MG63 (cell line): Measurements from ENCODE around the gene MANEAL. TPM values are rescaled to one million over a fixed set of nuclear protein-coding genes. Genes with fewer than 3 reads are reported as not detected.
A peak's percentile ranks its signal among the peaks of the same experiment; 100 is the strongest.

Experiments used
- DNase-seq: peaks from one replicate; pipeline ENCODE4 v3.0.0-alpha.2; 2020
- H3K27me3 ChIP-seq: fragments of 250-450 bp; sonication (Bioruptor Pico); 2 replicates; pipeline ENCODE4 v1.5.1; 2020; ENCODE audit warnings: mild to moderate bottlenecking, moderate library complexity
- H3K36me3 ChIP-seq: fragments of 250-450 bp; sonication (Bioruptor Pico); 2 replicates; pipeline ENCODE4 v1.5.1; 2020; ENCODE audit warnings: mild to moderate bottlenecking, moderate library complexity
- H3K4me3 ChIP-seq: fragments of 250-450 bp; sonication (Bioruptor Pico); 2 replicates; pipeline ENCODE4 v1.5.1; 2020; ENCODE audit warnings: mild to moderate bottlenecking, moderate library complexity
- H3K9me3 ChIP-seq: fragments of 250-450 bp; sonication (Bioruptor Pico); 2 replicates; pipeline ENCODE4 v1.5.1; 2020; ENCODE audit warnings: mild to moderate bottlenecking, moderate library complexity
- total RNA-seq: library from RNA; depleted of rRNA; stranded (reverse); fragments of >200 nt; shearing (Covaris generic); gene quantifications from 2 replicates; pipeline ENCODE4 v1.2.3, GENCODE V29; 2014; ENCODE audit warnings: low replicate concordance

The MANEAL gene
- total RNA-seq, 1 experiment from 2014 or later, result 15.0 TPM

DNA sequence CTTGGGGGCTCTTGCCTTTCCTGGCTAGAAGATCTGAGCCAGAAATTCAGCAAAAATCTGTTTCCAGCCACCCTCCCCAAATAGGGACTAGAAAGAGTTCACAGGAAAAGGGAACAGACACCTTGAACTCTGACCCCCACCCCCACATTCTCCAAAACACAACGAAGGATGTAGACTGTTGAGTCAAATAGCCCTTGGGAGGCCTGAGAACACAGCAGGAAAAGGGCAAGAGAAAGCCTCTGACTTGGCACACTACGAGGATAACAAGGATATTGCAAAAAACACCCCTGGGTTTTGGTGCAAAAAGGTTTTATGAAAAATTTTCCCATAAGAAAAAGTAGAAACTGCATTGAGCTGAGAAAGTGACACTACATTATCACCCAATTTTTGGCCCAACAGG is 16.3 kb downstream of the MANEAL start:
- Histone ChIP-seq H3K36me3 (peaks cover 44% of the 10 kb centered on the region), H3K4me3 (no peak overlapping the region), H3K27me3 (no peaks in the 10 kb centered on the region), H3K9me3 (no peaks in the 10 kb centered on the region)
- DNase-seq, result no peak

DNA sequence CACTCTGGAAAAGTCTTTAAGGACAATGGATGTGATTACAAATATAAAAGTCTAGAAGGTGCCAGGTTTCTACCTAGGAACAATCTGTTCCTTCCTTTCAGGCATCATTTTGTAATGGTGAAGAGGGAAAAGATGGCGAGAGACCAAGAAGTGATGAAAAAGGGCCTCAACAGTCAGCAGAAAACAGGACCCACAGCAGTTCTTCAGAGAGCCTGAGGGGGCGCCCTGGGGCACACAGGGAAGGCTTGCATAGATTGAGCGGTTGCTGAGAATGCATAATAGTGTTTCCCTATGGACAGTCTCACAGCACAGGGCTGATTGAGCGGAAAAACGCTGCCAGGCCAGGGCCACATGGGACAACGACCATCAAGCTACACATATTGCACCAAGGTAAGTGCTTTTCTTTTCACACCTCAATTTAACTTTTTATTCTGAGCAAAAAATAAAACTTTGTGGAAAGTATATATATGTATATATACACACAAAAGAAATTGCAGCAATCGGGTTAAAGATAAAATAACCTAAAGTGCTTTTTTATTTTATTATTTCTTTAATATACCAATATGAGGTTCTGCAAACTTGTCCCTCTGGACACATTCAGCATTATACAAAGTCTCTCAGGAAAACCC is 17.5 kb downstream of the MANEAL start:
- Histone ChIP-seq H3K36me3 (peaks cover 36% of the 10 kb centered on the region), H3K9me3 (no peaks in the 10 kb centered on the region), H3K4me3 (no peak overlapping the region), H3K27me3 (no peaks in the 10 kb centered on the region)
- DNase-seq, result peak; percentile 76

DNA sequence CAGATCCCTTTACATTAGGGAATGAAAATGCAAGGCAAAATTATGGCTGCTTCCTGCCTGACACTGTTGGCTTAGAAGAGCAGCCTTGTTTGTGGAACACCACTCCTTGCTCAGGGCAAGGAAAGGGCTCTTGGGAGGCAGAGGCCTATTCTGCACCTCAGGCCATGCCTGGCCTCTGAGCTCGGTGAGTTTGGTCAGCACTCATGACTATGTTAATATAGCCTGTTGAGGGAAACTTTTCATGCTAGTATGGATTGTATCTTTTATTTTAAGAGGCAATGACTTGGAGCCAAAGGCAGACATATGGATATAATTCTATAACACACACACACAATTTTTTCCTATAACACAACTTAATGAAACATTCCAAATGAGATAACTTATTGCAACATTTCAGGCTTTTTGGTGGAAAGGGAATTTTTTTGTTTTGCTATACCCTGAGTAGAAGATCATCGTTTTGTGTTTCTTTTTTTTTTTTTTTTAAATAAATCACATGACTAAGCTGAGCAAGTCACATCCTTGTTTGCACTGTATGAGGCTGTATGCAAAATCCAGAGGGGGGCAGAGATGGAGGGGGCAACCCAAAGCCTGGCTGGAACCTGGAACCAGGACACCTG is 20.0 kb downstream of the MANEAL start:
- Histone ChIP-seq H3K36me3 (peaks cover 35% of the 10 kb centered on the region), H3K4me3 (no peak overlapping the region), H3K27me3 (no peaks in the 10 kb centered on the region), H3K9me3 (no peaks in the 10 kb centered on the region)
- DNase-seq, result no peak

DNA sequence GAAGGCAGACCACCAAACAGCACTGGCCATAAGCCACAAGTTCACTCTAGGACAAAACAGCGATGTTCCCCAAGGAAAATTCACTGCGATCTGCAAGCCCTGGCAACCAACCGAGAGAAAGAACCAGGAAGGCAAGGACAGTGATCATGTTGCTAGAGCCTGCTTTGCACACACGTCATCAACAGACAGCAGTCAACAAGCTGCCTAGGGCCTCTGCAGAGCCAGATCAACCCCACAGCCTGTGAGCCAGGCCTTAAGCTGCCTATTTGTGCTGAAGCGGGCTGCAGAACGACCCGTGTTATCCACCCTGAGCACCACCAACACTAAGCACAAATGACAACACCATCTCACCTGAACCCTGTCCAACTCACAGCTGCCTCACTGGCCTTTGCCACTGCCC is 20.6 kb downstream of the MANEAL start:
- no peak overlapping the region for H3K4me3 ChIP-seq
- H3K36me3 ChIP-seq, result peaks cover 32% of the 10 kb centered on the region
- no peaks in the 10 kb centered on the region for H3K27me3 ChIP-seq
- DNase-seq, result no peak
- H3K9me3 ChIP-seq, result no peaks in the 10 kb centered on the region

DNA sequence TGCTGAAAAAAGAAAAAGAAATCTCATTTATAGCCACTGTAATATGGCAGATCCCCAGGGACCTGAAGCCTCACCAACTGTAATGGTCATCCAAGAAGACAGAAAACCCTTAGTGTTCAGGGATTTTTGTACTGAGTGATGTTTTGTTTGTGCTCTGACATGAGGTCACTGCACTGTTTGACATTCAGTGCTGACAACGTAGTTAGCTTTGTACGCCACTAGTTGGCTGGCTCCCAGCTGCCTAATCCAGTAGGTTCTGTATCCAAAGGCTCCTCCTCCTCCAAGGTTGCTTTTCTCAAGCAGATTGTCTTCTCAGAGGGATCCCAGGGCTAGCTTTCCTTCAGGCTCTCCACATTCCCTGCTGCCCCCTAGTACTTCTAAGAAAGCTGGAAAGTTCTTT is 23.8 kb downstream of the MANEAL start:
- no peak overlapping the region for H3K4me3 ChIP-seq

DNA sequence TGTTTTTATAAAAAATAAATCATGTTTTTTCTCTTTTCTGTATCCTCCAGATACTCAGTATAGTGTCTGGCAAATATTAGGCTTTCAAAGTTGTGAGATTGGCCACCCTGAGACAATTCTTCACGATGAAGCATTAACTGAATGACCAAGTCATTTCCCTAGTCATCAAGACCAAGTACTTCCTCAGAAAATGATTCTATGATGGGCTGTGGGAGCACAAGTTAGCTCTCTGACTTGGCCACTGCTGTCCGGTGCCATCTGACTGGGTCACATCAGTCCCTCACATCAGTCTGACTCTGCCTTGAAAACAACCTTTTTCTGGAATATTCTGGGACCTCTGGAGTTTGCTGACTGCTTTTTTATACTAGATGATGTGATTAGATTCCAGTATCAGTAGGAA is 27.8 kb downstream of the MANEAL start:
- Histone ChIP-seq H3K36me3 (peaks cover 58% of the 10 kb centered on the region), H3K27me3 (no peaks in the 10 kb centered on the region), H3K9me3 (no peaks in the 10 kb centered on the region), H3K4me3 (no peak overlapping the region)
- no peak for DNase-seq

More for the DNA sequence above, 23.8 kb downstream of the MANEAL start:
- Histone ChIP-seq H3K27me3 (no peaks in the 10 kb centered on the region), H3K9me3 (no peaks in the 10 kb centered on the region), H3K36me3 (peaks cover 41% of the 10 kb centered on the region)
- no peak for DNase-seq

DNA sequence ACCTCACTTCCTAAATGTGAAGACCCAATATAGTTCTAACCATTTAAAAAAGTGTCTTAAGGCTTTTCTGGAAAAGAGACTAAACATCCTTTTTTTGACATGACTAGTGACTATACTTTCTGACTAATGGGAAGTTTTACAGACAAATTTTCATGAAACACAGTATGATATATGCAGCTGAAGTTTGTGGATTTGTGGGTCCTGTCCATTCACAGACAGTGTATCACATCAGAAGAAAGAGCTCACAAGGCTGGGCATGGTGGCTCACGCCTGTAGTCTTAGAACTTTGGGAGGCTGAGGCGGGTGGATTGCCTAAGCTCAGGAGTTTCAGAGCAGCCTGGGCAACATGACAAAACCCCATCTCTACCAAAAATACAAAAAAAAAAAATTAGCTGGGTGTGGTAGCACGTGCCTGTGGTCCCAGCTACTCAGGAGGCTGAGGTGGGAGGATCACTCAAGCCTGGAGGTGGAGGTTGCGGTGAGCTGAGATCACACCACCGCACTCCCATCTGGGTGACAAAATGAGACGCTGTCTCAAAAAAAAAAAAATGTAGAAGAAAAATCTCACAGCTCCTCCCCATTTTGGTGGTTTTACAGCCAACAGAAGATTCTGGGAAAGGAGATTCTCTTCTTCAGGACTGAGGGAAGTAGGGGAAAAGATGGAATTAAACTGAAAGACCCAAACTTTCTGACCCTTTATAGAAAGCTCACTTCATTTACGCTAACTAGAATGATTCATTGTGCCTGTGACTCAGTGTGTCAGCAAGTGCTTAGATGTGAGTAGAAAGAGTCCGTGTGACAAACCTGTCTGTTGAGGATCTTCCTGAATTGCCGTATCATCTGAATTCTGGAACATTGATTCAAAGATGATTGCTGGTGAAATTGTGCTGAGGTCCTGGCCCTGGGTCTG is 29.5 kb downstream of the MANEAL start:
- DNase-seq, result no peak
- Histone ChIP-seq H3K4me3 (no peak overlapping the region), H3K9me3 (no peaks in the 10 kb centered on the region), H3K27me3 (no peaks in the 10 kb centered on the region), H3K36me3 (peaks cover 58% of the 10 kb centered on the region)

DNA sequence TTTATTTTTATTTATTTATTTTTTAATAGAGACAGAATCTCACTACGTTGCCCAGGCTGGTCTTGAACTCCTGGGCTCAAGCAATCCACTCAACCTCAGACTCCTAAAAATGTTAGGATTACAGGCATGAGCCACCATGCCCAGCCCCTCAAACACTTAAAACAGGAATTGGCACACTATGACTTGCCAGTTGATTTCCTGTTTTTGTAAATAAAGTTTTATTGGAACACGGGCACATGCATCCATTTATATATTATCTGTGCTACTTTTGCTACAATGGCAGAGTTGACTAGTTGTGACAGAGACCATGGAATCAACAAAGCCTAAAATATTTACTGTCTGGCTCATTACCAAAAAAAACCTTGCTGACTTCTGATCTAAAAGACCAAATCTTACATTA is 30.4 kb downstream of the MANEAL start:
- Histone ChIP-seq H3K36me3 (peaks cover 63% of the 10 kb centered on the region), H3K4me3 (no peak overlapping the region)
- no peak for DNase-seq

DNA sequence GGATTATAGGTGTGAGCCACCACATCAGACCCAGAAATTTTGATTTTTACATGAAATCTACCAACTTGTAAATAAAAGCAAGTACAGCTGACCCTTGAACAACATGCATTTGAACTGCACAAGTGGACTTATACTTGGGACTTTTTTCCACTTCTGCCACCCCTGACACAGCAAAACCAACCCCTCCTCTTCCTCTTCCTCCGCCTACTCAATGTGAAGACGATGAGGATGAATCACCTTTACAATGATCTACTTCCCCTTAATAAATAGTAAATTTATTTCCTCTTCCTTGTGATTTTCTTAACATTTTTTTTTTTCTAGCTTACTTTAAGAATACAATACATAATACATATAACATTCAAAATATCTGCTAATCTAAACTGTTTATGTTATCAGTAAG is 31.9 kb downstream of the MANEAL start:
- no peak for DNase-seq
- H3K27me3 ChIP-seq, result no peaks in the 10 kb centered on the region
- no peaks in the 10 kb centered on the region for H3K9me3 ChIP-seq

More for the DNA sequence above, 30.4 kb downstream of the MANEAL start:
- no peaks in the 10 kb centered on the region for H3K9me3 ChIP-seq
- no peaks in the 10 kb centered on the region for H3K27me3 ChIP-seq

DNA sequence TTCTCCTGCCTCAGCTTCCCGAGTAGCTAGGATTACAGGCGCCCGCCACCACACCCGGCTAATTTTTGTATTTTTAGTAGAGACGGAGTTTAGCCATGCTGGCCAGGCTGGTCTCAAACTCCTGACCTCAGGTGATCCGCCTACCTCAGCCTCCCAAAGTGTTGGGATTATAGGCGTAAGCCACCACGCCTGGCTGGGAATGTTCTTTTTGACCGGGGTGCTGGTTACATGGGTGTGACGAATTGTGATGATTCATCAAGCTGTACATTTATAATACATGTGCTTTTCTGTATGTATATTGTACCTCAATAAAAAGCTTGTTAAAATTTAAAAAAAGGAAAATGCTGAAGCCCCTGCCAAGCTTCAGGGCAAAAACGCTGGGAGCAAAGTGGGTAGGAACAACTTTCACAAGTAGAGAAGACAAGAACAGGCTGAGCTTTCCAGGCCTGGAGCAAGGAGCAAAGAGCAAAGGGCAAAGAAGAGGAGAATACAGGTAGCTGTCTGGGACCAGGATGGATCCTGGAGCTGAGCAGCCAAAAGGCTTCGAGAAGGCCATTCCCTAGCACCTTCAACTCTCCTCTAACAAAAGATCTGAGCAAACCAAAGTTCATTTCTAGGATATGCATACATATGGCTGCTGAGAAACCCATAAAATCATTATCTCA is 34.9 kb downstream of the MANEAL start:
- H3K4me3 ChIP-seq, result no peak overlapping the region
- H3K9me3 ChIP-seq, result no peaks in the 10 kb centered on the region
- DNase-seq, result no peak
- H3K36me3 ChIP-seq, result peaks cover 56% of the 10 kb centered on the region
- H3K27me3 ChIP-seq, result no peaks in the 10 kb centered on the region

More for the DNA sequence above, 31.9 kb downstream of the MANEAL start:
- Histone ChIP-seq H3K36me3 (peaks cover 63% of the 10 kb centered on the region), H3K4me3 (no peak overlapping the region)

DNA sequence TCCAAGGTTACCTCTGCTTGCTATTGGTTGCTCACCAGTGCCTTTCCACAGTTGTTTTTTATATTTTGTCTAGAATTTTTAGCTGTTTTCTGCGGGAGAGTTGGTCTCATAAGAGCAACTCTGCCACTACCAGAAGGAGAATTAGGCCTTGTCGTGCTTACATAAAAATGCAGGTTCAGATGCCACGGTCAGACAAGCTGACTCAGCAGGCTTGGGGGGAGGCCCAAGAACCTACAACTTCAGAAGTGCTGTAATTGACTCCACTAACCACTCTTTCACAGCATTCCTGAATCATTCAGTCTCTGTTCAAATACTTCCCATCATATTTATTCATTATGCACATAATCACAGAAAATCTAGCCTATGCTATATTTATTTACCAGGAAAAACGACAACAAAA is 37.5 kb downstream of the MANEAL start:
- Histone ChIP-seq H3K36me3 (peaks cover 63% of the 10 kb centered on the region), H3K27me3 (no peaks in the 10 kb centered on the region), H3K9me3 (no peaks in the 10 kb centered on the region), H3K4me3 (no peak overlapping the region)
- no peak for DNase-seq

DNA sequence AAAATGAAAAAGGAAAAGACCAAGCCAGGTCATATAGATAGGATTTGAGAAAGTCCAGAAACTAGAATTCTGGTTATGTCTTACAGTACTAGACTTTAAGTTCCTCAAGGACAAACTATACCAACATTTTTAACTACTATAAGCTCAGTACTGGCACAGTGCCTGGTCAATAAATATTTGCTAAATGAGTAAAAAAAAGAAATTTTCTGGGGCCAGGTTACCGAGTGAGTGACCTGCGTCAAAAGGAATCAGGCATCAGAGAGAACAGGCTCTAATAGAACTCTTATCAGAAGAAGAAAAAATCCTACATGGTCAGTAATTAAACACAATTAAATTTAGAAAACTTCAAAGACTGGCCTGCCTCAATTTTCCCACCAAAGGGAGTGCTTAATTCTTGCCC is 38.2 kb downstream of the MANEAL start:
- no peaks in the 10 kb centered on the region for H3K9me3 ChIP-seq
- H3K4me3 ChIP-seq, result no peak overlapping the region
- peaks cover 65% of the 10 kb centered on the region for H3K36me3 ChIP-seq
- DNase-seq, result no peak
- no peaks in the 10 kb centered on the region for H3K27me3 ChIP-seq

DNA sequence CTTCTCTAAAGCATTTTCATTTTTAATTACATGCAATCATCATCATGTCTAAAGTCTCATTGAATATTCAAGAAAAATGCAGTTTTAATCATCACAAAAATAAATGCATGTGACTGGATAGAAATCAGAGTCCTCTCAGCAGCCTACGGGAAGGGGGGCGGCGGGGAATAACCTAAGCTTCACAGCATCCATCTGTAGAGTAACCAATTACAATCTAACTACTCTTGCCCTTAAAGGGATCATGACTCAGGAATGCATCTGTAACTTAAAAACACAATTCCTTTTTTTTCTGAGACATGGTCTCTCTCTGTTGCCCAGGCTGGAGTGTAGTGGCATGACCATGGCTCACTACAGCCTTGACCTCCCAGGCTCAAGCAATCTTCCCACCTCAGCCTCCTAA is 43.1 kb downstream of the MANEAL start:
- Histone ChIP-seq H3K9me3 (no peaks in the 10 kb centered on the region), H3K36me3 (peaks cover 69% of the 10 kb centered on the region), H3K4me3 (no peak overlapping the region), H3K27me3 (no peaks in the 10 kb centered on the region)
- no peak for DNase-seq

DNA sequence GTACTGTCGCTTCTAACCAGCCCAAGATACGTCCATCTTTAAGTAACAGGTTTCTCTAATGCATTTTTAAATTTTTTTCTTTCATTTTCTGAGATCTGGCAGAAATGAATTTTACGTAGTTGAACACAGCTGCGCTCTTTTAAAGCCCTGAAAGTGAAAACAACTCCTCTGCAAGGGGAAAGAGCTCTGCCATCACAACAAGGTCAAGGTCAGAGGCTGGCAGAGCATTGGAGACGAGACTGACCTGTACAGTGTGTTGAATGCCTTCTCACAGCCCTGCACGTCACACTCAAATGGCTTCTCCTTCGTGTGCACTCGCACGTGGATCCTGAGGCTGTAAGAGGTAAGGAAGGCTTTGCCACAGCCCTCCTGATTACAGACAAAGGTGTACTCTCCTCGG is 46.0 kb downstream of the MANEAL start:
- no peaks in the 10 kb centered on the region for H3K9me3 ChIP-seq
- H3K36me3 ChIP-seq, result peaks cover 57% of the 10 kb centered on the region
- no peaks in the 10 kb centered on the region for H3K27me3 ChIP-seq
- DNase-seq, result no peak
- H3K4me3 ChIP-seq, result no peak overlapping the region

DNA sequence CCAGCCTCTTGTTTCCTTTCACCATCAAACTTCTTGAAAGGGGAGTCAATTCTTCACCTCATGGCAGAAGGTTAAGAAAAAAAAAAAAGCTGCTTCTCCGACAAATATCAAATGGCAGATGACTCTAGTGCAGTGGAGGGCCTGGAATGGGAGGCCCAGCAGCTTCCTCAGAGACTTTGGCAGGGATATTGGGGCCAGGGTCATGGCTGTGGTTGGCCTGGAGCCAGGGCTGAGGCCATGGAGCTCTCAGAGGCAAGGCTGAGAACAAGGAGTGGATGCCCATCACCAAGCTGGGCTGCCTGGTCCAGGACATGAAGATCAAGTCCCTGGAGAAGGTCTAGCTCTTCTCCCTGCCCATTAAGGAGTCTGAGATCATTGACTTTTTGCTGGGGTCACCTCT is 47.1 kb downstream of the MANEAL start:
- no peak overlapping the region for H3K4me3 ChIP-seq
- H3K27me3 ChIP-seq, result no peaks in the 10 kb centered on the region
- DNase-seq, result no peak
- H3K36me3 ChIP-seq, result peaks cover 55% of the 10 kb centered on the region
- H3K9me3 ChIP-seq, result no peaks in the 10 kb centered on the region

DNA sequence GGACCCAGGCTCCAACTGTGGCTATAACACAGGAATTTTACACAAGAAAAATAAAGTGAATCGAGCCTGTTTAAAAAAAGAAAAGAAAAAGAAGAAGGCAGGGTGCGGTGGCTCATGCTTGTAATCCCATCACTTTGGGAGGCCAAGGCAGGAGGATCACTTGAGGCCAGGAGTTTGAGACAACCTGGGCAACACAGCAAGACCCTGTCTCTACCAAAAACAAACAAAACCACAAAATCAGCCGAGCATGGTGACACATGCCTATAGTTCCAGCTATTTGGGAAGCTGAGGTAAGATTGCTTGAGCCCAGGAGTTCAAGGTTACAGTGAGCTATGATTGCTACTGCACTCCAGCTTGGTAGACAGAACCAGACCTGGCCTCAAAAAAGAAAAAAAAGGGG is 48.0 kb downstream of the MANEAL start:
- DNase-seq, result no peak
- Histone ChIP-seq H3K9me3 (no peaks in the 10 kb centered on the region), H3K36me3 (peaks cover 55% of the 10 kb centered on the region), H3K4me3 (no peak overlapping the region), H3K27me3 (no peaks in the 10 kb centered on the region)

DNA sequence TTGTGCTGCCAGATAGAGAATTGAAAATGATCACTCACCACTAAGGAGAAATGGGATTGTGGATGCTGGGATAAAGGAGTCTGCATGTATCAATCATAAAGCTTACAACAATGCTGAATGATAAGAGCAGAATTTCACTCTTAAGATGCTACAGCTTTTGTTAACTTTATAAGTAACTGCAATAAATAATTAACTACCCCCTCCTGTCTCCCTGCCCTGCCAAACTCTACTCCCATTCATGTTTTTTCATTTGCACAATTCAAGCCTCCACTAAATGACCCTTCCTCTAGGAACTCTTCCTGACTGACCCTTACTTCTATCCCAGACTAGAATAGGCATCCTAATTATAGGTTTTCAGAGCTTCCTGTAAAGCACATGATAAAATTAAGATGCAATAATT is 50.9 kb downstream of the MANEAL start:
- no peaks in the 10 kb centered on the region for H3K27me3 ChIP-seq
- no peak for DNase-seq
- H3K4me3 ChIP-seq, result no peak overlapping the region
- H3K36me3 ChIP-seq, result peaks cover 54% of the 10 kb centered on the region
- no peaks in the 10 kb centered on the region for H3K9me3 ChIP-seq
